Spleen (tissue), 11 donors: Measurements from ENCODE around the gene SHKBP1. TPM values are rescaled to one million over a fixed set of nuclear protein-coding genes. Genes with fewer than 3 reads are reported as not detected.

Source experiments
- DNase-seq: peaks from one replicate; pipeline ENCODE4 v3.0.0-alpha.2; 2020
- H3K27ac ChIP-seq, 8 donors: fragments of 200-600 bp; sonication (generic) in 7 of 8; 1 replicate in 4 of 8; 2 replicates in 4 of 8; pipeline versions ENCODE4 v1.5.0 to v1.8.0; 2016 to 2021; ENCODE audit warnings: inconsistent platforms in 4 of 8, mild to moderate bottlenecking in 4 of 8, moderate library complexity in 1 of 8
- H3K27me3 ChIP-seq, 7 donors: fragments of 200-600 bp; sonication (generic) in 6 of 7; replicated peaks in 1 of 7; 1 replicate in 4 of 7; 2 replicates in 3 of 7; pipeline versions ENCODE4 v1.5.0 to v1.8.0; 2016 to 2021; ENCODE audit warnings: inconsistent platforms in 3 of 7, mild to moderate bottlenecking in 1 of 7
- H3K36me3 ChIP-seq, 6 donors: fragments of 200-600 bp; sonication (generic) in 5 of 6; 1 replicate in 4 of 6; 2 replicates in 2 of 6; pipeline versions ENCODE4 v1.5.0 to v1.8.0; 2016 to 2021; ENCODE audit warnings: inconsistent platforms in 2 of 6
- H3K4me1 ChIP-seq, 6 donors: fragments of 200-600 bp; sonication (generic) in 5 of 6; 1 replicate in 3 of 6; 2 replicates in 3 of 6; pipeline versions ENCODE4 v1.5.0 to v1.8.0; 2016 to 2021; ENCODE audit warnings: inconsistent platforms in 3 of 6
- H3K4me3 ChIP-seq, 8 donors: fragments of 200-600 bp; sonication (generic) in 7 of 8; 1 replicate in 4 of 8; 2 replicates in 4 of 8; pipeline versions ENCODE4 v1.5.0 to v1.8.0; 2016 to 2021; ENCODE audit warnings: inconsistent platforms in 4 of 8, mild to moderate bottlenecking in 4 of 8, moderate library complexity in 2 of 8
- H3K9me3 ChIP-seq, 8 donors: fragments of 200-600 bp; sonication (generic) in 7 of 8; 1 replicate in 4 of 8; 2 replicates in 4 of 8; pipeline versions ENCODE4 v1.5.0 to v1.8.0; 2016 to 2021; ENCODE audit warnings: inconsistent platforms in 4 of 8
- CTCF ChIP-seq, 11 experiments: fragments of 200-600 bp in 7 of 11; fragments of 450-650 bp in 4 of 11; sonication (generic) in 4 of 11; IDR thresholded peaks in 8 of 11; conservative IDR thresholded peaks in 3 of 11; 1 replicate in 7 of 11; 2 replicates in 4 of 11; pipeline versions ENCODE4 v1.4.0 to v1.8.0; 2016 to 2021; ENCODE audit warnings: antibody characterized with exemption in 11 of 11, inconsistent platforms in 4 of 11, mild to moderate bottlenecking in 1 of 11
- POLR2A ChIP-seq, 3 donors: fragments of 450-650 bp; IDR thresholded peaks; one replicate each; pipeline ENCODE4 v1.5.1; 2017; ENCODE audit warnings: antibody characterized with exemption in 3 of 3, mild to moderate bottlenecking in 1 of 3
- POLR2AphosphoS5 ChIP-seq, 3 donors: sonication (generic); formaldehyde crosslinking; IDR thresholded peaks; one replicate each; pipeline ENCODE4 v1.5.1; 2017; ENCODE audit warnings: antibody characterized with exemption in 3 of 3
- WGBS, 5 donors: extraction: QIAGEN DNeasy Blood & Tissue Kit in 3 of 5; methylation state at CpG; one replicate each; pipeline versions ENCODE4 v1.1.5 to v1.1.7; 2013 to 2018; 5-methylcytosine and 5-hydroxymethylcytosine counted together
- intact Hi-C: fragments of 100-400 bp; cut with DNase I; formaldehyde crosslinking; loops from one replicate; pipeline ENCODE4 v1.15.0; 2023; ENCODE audit warnings: low total_unique reads
- polyA plus RNA-seq, 3 donors: library from polyadenylated mRNA; stranded (reverse); fragments of 200-250 nt; gene quantifications; one replicate each; pipeline ENCODE4 v1.2.1, GENCODE V29; 2013
- total RNA-seq, 7 donors: library from RNA; depleted of rRNA in 3 of 7; stranded (reverse); fragments of >200 nt in 3 of 7; fragmentation: NEBNext Ultra II Directional in 4 of 7; extraction: Animal tissue kit (Norgen Biotek cat#: 25700) in 4 of 7; gene quantifications; one replicate each; pipeline versions ENCODE4 v1.1.0 to v1.2.1, GENCODE V29; 2016 to 2021
- donor health status: healthy with polysubstance abuse.
- donor health status: DM: no; HTN: no; CAD: no; lungs with moderate emphysema.
- donor health status: DM: no; HTN: no; CAD: no.
- donor health status: Bipolar disorder and iron deficiency.
- donor health status: healthy.
- donor health status: DM: no; HTN: no; CAD: no.
- donor health status: DM: yes; HTN: yes; CAD: no.

Gene SHKBP1
- total and polyA plus RNA-seq, 10 donors, result 102 to 282 (median 151) TPM

GRCh38 chr19:40611096-40611495, 34.4 kb downstream of the SHKBP1 start:
- H3K9me3 ChIP-seq, result no peaks in the 10 kb centered on the region
- TF ChIP-seq CTCF (IDR thresholded peaks at IDR 0.05 in 8 of 11, conservative IDR thresholded peaks at IDR 0.05 in 3 of 11) (no peak), POLR2AphosphoS5 (IDR thresholded peaks at IDR 0.05) (peak in 1 of 3 donors; percentile 20), POLR2A (IDR thresholded peaks at IDR 0.05) (no peak)
- WGBS, 5 donors, result 78 to 88% (median 80%) methylated on average over 7 to 15 of the region's 15 CpGs
- peaks cover 15 to 85% (median 52%) of the 10 kb centered on the region in 6 donors for H3K4me1 ChIP-seq
- H3K27ac ChIP-seq, result peak overlapping the region in 6 of 8 donors; percentile 82 to 93 (median 90)
- no peaks in the 10 kb centered on the region for H3K36me3 ChIP-seq
- H3K4me3 ChIP-seq, result peak overlapping the region in 1 of 8 donors; percentile 73
- peak; percentile 80 for DNase-seq
- H3K27me3 ChIP-seq, result peaks cover 0 to 68% (median 8%) of the 10 kb centered on the region in 7 donors
- intact Hi-C loops, result no loop called here

- H3K36me3 ChIP-seq, result peaks cover 0 to 2% (median 0%) of the 10 kb centered on the region in 6 donors
- peak overlapping the region in 3 of 8 donors; percentile 90 to 93 (median 91) for H3K27ac ChIP-seq
- peak; percentile 81 for DNase-seq
- H3K4me1 ChIP-seq, result peaks cover 13 to 76% (median 45%) of the 10 kb centered on the region in 6 donors
- TF ChIP-seq POLR2AphosphoS5 (IDR thresholded peaks at IDR 0.05), result peak in 1 of 3 donors; percentile 38
- no peak for TF ChIP-seq CTCF (IDR thresholded peaks at IDR 0.05 in 8 of 11, conservative IDR thresholded peaks at IDR 0.05 in 3 of 11)
- no peaks in the 10 kb centered on the region for H3K9me3 ChIP-seq
- intact Hi-C loops, result no loop called here
- WGBS, 5 donors, result 88 to 96% (median 94%) methylated on average over 4 to 10 of the region's 10 CpGs
- no peak overlapping the region for H3K4me3 ChIP-seq
- peaks cover 0 to 57% (median 8%) of the 10 kb centered on the region in 7 donors for H3K27me3 ChIP-seq
These were observed 35.4 kb downstream of the SHKBP1 start for GRCh38 chr19:40611900-40612698.

- Histone ChIP-seq H3K9me3 (no peaks in the 10 kb centered on the region), H3K4me3 (peak overlapping the region; percentile 37 to 82 (median 52)), H3K4me1 (peaks cover 13 to 69% (median 45%) of the 10 kb centered on the region in 6 donors), H3K27me3 (peaks cover 0 to 48% (median 8%) of the 10 kb centered on the region in 7 donors), H3K27ac (peak overlapping the region; percentile 61 to 93 (median 77)), H3K36me3 (peaks cover 0 to 6% (median 0%) of the 10 kb centered on the region in 6 donors)
- WGBS, 5 donors, result 25 to 30% (median 27%) methylated on average over 43 to 50 of the region's 50 CpGs
- intact Hi-C loops, result no loop called here
- peak in 1 of 3 donors; percentile 23 for TF ChIP-seq POLR2AphosphoS5 (IDR thresholded peaks at IDR 0.05)
- no peak for TF ChIP-seq CTCF (IDR thresholded peaks at IDR 0.05 in 8 of 11, conservative IDR thresholded peaks at IDR 0.05 in 3 of 11)
- peak; percentile 88 for DNase-seq
These were observed 36.4 kb downstream of the SHKBP1 start for GRCh38 chr19:40612831-40613689.
